ENCODE data around the gene CDC42SE2.

DNA sequence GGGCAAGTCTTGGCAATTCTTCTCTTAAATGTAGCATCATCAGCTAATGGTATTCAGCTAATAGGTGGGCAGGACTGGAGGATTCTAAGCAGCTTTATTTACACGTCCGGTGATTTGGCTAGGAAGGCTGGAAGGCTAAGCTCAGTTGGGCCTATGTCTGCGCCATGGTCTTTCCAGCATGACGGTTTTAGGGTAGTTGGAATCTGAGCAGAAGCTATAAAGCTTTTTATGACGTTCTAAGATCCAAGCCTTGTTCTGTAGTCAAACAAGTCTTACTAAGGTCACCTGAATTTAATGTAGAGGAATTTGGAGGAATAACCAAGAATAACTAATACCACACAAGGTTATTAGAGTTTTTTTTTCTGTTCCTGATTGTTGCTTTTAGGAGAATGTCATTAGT is 66.2 kb downstream of the CDC42SE2 start:
- TF ChIP-seq POLR2AphosphoS5 (IDR thresholded peaks at IDR 0.05; ENCODE audit: low read depth, low read length) (no peak), POLR2A (IDR thresholded peaks at IDR 0.05; ENCODE audit: low read depth, low read length) (no peak), TAF1 (IDR thresholded peaks at IDR 0.05; ENCODE audit: low read depth, low read length) (no peak), SPI1 (IDR thresholded peaks at IDR 0.05; ENCODE audit: low read depth, low read length) (no peak), POU2F2 (IDR thresholded peaks at IDR 0.05; ENCODE audit: low read depth, low read length) (no peak)
